ENCODE data around the gene KLF2.

KLF2 gene

GRCh38 chr19:16363852-16364230 lies 39.2 kb downstream of the KLF2 start:
- DNase-seq (ENCODE audit: low read depth) = no peak
- no peak overlapping the region for H3K4me3 ChIP-seq (ENCODE audit: low read length)

GRCh38 chr19:16364231-16364865 lies 39.7 kb downstream of the KLF2 start:
- no peak overlapping the region for H3K4me3 ChIP-seq (ENCODE audit: low read length)
- DNase-seq (ENCODE audit: low read depth) = no peak
- no peak for TF ChIP-seq CTCF (IDR thresholded peaks at IDR 0.05; ENCODE audit: insufficient read depth, low read depth, low read length, missing control alignments)

More at GRCh38 chr19:16363852-16364230, 39.2 kb downstream of the KLF2 start:
- no peak for TF ChIP-seq CTCF (IDR thresholded peaks at IDR 0.05; ENCODE audit: insufficient read depth, low read depth, low read length, missing control alignments)

GRCh38 chr19:16365300-16365996 lies 40.8 kb downstream of the KLF2 start:
- no peak for DNase-seq (ENCODE audit: low read depth)
- no peak for TF ChIP-seq CTCF (IDR thresholded peaks at IDR 0.05; ENCODE audit: insufficient read depth, low read depth, low read length, missing control alignments)
- no peak overlapping the region for H3K4me3 ChIP-seq (ENCODE audit: low read length)

DNA sequence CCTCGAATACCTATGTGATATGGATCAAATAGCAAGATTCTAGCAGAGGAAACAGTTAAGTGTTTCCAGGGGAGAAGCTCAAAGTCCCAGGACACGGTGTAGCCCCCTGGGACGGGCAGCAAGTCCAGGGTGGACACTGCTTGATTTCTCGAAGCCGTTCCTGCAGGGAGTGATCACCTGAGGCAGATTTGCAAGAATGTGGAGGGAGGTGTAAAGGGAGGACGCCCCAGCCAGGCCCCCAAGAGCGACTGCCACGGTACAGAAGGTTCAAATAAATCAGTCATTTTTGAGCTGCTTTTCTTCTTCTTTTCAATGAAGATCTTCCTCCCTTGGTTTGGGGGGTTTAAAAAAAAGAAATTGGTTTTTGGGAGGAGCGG lies 41.4 kb downstream of the KLF2 start:
- H3K4me3 ChIP-seq (ENCODE audit: low read length) = no peak overlapping the region
- TF ChIP-seq CTCF (IDR thresholded peaks at IDR 0.05; ENCODE audit: insufficient read depth, low read depth, low read length, missing control alignments) = no peak

DNA sequence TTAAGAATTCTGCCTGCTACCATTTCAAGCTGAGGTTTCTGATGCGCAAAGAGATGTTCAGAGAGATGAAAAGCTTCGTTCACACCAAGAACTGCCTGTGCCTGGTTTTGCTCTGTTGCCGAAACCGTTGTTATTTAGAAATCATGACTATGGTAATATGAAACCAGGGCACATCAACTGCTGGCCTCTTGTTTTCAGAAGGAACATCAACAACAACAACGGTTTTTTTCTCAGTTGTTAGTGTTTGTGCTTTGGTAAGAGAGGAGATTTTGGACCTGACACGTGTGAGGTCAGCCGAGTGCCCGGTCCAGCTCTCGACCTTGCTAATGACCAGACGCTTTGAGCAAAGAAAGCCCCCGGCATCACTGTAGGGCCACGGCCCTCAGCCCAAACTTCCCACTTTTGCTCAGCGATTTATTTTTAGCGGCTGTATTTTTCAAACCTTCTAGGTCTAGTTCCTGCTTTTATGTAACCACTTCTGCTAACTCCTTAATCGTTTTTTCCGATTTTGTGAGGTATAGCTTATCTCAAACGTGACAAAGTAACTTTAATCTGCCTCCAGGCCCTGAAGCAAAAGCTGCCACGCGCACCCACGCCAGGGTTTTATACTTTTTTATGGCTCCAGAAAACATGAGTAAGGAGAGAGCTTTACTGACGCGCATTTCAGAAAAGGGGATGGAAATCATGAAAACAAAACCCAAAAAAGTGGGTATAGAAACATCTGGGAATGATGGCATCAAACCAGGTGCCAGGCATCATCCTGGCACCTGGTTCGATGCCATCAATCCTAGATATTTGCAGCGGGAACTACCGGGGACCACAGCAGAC lies 42.0 kb downstream of the KLF2 start:
- TF ChIP-seq CTCF (IDR thresholded peaks at IDR 0.05; ENCODE audit: insufficient read depth, low read depth, low read length, missing control alignments) = no peak
- DNase-seq (ENCODE audit: low read depth) = no peak
- H3K4me3 ChIP-seq (ENCODE audit: low read length) = no peak overlapping the region

More for the DNA sequence above, 41.4 kb downstream of the KLF2 start:
- DNase-seq (ENCODE audit: low read depth) = no peak

DNA sequence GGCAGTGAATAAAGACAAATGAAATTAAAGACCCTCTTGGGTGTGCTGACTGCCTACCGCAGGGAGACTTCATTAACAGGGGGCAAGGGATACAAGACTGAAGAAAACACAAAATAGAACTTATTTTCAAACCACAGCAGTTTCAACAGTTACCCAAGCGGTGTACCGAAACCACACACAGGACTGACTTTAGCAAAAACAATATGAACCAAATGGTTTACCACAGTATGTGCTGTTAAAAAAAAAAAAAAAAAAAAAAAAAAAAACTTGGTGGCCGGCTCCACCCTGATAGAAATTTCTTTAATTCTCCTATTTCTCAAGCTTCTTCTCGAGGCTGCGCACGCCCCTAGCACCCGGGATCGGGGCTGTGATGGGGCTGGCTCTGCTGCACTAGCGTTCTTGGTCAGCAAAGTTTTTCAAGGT lies 42.6 kb downstream of the KLF2 start:
- H3K4me3 ChIP-seq (ENCODE audit: low read length) = no peak overlapping the region
- DNase-seq (ENCODE audit: low read depth) = no peak
- TF ChIP-seq CTCF (IDR thresholded peaks at IDR 0.05; ENCODE audit: insufficient read depth, low read depth, low read length, missing control alignments) = no peak

Data from epithelial cell of esophagus (primary cell).